AG09309 (cell line): ENCODE measurements around the gene MIDN.

Experiments used
- DNase-seq: peaks from one replicate; pipeline ENCODE4 v3.0.0-alpha.2; 2010; ENCODE audit warnings: low read depth
- H3K4me3 ChIP-seq: 2 replicates; pipeline ENCODE4 v1.5.1; 2011; ENCODE audit warnings: mild to moderate bottlenecking, low read depth, low read length, moderate library complexity; ENCODE audit not compliant: control insufficient read depth
- TF ChIP-seq, protein P1 (sequence below): IDR thresholded peaks from 2 replicates; pipeline ENCODE4 v1.5.1; 2011; ENCODE audit warnings: mild to moderate bottlenecking, low read depth, low read length, inconsistent platforms; ENCODE audit not compliant: insufficient read depth, control insufficient read depth; ENCODE audit errors: missing control alignments

Gene MIDN

DNA sequence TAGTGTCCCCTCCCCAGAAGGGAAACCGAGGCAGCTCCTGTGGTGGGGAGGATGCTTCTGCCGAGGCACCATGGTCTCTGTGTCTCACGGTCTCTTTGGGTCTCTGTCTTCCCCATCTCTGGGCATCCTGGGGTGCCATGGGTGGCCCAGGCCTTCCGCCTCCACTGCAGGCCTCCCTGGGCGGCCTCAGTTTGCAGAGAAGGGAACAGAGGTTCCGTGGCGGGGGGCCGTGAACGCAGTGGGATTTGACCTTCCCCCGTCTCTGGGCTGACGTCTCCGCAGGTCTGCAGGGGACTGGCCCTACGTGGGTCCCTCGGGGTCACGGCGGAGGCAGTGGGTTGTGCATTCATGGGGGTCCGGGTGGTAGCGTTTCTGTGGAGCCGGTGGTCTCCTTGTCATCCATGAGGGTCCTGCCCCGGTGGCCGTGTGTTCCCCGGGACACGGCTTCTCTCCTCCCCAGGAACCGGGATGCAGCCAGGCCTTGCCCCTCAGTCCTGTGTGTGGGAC lies 41.9 kb downstream of the MIDN start:
- TF ChIP-seq, protein P1, sequence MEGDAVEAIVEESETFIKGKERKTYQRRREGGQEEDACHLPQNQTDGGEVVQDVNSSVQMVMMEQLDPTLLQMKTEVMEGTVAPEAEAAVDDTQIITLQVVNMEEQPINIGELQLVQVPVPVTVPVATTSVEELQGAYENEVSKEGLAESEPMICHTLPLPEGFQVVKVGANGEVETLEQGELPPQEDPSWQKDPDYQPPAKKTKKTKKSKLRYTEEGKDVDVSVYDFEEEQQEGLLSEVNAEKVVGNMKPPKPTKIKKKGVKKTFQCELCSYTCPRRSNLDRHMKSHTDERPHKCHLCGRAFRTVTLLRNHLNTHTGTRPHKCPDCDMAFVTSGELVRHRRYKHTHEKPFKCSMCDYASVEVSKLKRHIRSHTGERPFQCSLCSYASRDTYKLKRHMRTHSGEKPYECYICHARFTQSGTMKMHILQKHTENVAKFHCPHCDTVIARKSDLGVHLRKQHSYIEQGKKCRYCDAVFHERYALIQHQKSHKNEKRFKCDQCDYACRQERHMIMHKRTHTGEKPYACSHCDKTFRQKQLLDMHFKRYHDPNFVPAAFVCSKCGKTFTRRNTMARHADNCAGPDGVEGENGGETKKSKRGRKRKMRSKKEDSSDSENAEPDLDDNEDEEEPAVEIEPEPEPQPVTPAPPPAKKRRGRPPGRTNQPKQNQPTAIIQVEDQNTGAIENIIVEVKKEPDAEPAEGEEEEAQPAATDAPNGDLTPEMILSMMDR = no peak
- no peak for DNase-seq
- no peak overlapping the region for H3K4me3 ChIP-seq

DNA sequence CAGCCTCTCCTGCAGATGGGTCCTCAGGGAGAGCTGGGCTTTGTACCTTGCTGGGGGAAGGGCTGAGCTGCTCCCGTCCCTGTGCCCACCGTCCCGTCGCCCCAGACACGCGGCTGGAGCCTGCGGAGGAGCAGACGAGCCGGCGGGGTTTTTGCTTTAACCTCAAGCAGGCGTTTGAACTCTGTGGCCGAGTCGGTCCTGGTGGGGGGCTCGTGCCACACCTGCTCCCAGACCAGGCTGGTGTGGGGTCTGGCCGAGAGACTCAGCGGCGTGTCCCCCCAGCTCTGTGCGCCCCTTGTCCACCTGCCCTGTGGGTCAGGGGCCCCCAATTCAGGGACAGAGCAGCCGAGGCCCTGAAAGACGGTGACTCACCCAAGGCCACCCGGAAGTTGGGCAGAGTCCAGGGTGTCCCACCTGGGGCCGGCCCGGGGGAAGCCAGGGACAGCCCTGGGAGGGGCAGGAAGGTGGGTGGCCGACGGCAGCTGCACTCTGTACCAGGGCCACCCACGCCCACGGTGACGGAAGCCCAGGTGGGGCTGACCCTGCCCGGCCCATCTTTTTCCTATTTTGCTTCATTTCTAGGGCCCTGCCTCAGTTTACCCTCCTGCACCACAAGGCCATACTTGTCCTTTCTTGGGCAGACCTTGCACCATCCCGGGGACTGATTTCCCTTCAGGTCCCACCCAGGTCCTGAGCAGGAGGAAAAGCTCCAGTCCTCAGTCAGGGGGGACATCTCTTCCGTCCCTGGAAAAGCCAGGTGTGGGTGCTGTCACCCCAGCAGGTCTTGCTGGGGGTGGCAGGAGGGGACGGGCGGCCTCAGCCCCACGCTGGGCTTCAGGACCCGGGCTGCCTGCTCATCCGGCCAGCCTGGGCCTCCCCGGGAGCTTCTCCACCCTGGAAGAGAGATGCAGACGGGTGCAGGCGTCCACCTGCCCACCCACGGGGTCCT lies 42.6 kb downstream of the MIDN start:
- TF ChIP-seq, protein P1 = no peak
- DNase-seq = no peak
- no peak overlapping the region for H3K4me3 ChIP-seq

DNA sequence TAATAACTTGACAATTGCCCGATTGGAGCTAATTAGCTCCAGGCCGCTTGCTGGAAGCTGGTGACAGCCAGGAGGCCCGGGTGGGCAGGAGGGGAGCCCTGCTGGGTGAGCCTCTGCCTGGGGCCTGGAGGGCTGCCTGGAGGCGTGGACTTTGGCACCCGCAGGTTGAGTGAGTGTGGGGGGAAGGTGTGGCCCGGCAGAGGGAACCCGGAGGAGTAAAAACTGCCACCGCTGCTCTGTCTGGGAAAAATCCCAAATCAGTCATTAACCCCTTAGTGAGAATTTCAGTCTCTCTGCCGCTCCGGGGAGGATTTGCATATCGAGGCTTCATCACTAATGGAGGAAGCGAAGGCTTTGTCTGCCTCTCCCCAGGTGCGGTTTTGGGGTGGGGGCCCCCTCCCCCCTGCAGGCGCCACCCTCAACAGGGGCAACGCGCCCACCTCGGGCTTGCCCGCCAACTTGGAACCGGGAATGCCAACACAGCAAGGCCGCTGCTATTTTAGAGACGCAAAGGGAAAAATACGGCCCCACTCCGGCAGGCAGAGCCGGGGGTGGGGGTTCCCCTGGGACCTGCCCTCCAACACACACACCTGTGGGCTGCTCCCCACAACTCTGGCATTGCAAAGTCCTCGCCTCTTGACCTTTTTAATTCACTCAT lies 43.5 kb downstream of the MIDN start:
- H3K4me3 ChIP-seq = no peak overlapping the region
- TF ChIP-seq, protein P1 = no peak
- DNase-seq = no peak

GRCh38 chr19:1292419-1293151 lies 44.2 kb downstream of the MIDN start:
- no peak overlapping the region for H3K4me3 ChIP-seq
- TF ChIP-seq, protein P1 = no peak
- DNase-seq = no peak

DNA sequence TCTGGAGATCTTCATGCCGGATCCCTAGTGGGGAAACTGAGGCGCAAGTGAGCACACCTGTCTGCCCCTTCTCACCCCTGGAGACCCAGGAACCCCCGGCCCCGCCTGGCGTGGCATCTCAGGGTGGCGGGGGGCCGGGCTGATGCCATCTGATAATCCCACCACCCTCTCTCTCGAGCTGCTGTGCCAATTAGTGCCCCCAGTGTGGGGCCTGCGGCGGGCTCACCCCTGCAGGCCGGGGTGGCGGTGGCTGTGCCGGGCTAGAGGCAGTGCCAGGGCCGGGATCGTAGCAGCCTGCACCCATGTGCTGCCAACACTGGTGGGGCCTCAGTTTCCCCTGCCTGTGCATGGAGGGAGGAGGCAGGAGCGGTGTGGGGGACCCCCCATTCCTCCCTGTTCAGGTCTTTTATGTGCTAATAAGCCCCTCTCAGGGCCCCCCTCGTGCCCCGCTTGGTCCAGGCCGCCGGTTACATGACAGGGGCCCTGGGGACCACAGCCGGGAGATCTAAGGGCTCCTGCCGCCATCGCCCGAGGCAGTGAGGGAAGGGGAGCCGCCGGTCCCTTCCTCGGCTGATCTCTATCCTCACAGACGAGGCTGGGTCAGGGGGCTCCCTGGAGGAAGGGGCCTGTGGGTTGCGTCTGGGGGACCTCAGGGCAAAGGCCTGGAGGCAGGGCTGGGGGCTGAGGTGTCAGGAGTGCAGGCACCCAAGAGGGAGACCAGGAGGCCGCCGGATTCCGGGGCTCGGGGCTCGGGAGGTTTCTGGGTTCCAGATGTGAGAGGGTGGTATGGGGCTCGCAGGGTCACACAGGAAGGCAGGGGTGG lies 45.6 kb downstream of the MIDN start:
- H3K4me3 ChIP-seq = no peak overlapping the region
- DNase-seq = no peak
- TF ChIP-seq, protein P1 = no peak
